Right atrium auricular region (tissue), 2 donors: Measurements from ENCODE around the gene LDLRAD3. TPM values are rescaled to one million over a fixed set of nuclear protein-coding genes. Genes with fewer than 3 reads are reported as not detected.

Experiments used
- DNase-seq: peaks from one replicate; pipeline ENCODE4 v3.0.0-alpha.2; 2019; ENCODE audit warnings: low spot score
- H3K27ac ChIP-seq, 2 donors: fragments of 200-600 bp; sonication (generic); 1 replicate in 1 of 2; 2 replicates in 1 of 2; pipeline ENCODE4 v1.5.1; 2016 to 2019
- H3K27me3 ChIP-seq, 2 donors: fragments of 200-600 bp; sonication (generic); one replicate each; pipeline versions ENCODE4 v1.5.1 to v1.6.0; 2017 to 2019
- H3K36me3 ChIP-seq: fragments of 200-600 bp; sonication (generic); one replicate; pipeline ENCODE4 v1.5.1; 2016
- H3K4me1 ChIP-seq, 2 donors: fragments of 200-600 bp; sonication (generic); one replicate each; pipeline versions ENCODE4 v1.5.1 to v1.6.0; 2017 to 2019
- H3K4me3 ChIP-seq, 2 donors: fragments of 200-600 bp; sonication (generic); 1 replicate in 1 of 2; 2 replicates in 1 of 2; pipeline ENCODE4 v1.5.1; 2017 to 2019; ENCODE audit warnings: mild to moderate bottlenecking in 1 of 2, moderate library complexity in 1 of 2
- H3K9me3 ChIP-seq, 2 donors: fragments of 200-600 bp; sonication (generic); one replicate each; pipeline ENCODE4 v1.5.1; 2019
- total RNA-seq, 2 donors: library from RNA; depleted of rRNA; stranded (reverse); fragments of >200 nt; gene quantifications; one replicate each; pipeline ENCODE4 v1.1.0, GENCODE V29; 2016
- TF ChIP-seq, protein P1 (sequence below), 2 donors: fragments of 200-600 bp; sonication (generic); IDR thresholded peaks; one replicate each; pipeline ENCODE4 v1.5.1; 2019; ENCODE audit warnings: antibody characterized with exemption in 2 of 2

LDLRAD3 gene
- total RNA-seq, 2 donors from 2014 or later: 3.6 to 7.0 TPM

DNA sequence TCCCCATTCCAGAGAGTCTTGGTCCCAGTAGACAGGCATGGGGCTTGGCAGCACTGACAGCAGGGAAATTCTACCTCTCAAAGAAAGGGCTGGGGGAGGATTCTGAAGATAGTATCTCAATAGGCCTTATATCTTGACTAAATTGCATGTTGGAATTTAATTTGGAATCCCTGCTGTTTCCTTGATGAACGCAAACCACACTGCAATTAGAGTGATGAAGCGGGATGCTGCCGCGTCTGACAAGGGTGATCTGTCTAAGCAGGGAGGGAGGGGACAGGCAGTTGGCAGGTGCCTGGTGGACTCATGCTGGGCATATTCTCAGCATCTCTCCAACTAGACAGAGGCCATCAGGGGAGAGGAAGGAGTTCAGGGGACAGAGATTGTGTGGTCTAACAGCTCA lies 296.9 kb downstream of the LDLRAD3 start:
- H3K4me3 ChIP-seq: no peak overlapping the region
- TF ChIP-seq, protein P1, sequence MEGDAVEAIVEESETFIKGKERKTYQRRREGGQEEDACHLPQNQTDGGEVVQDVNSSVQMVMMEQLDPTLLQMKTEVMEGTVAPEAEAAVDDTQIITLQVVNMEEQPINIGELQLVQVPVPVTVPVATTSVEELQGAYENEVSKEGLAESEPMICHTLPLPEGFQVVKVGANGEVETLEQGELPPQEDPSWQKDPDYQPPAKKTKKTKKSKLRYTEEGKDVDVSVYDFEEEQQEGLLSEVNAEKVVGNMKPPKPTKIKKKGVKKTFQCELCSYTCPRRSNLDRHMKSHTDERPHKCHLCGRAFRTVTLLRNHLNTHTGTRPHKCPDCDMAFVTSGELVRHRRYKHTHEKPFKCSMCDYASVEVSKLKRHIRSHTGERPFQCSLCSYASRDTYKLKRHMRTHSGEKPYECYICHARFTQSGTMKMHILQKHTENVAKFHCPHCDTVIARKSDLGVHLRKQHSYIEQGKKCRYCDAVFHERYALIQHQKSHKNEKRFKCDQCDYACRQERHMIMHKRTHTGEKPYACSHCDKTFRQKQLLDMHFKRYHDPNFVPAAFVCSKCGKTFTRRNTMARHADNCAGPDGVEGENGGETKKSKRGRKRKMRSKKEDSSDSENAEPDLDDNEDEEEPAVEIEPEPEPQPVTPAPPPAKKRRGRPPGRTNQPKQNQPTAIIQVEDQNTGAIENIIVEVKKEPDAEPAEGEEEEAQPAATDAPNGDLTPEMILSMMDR (IDR thresholded peaks at IDR 0.05): no peak
- no peak overlapping the region for H3K27ac ChIP-seq
- H3K27me3 ChIP-seq: no peaks in the 10 kb centered on the region
- H3K4me1 ChIP-seq: no peaks in the 10 kb centered on the region
- H3K36me3 ChIP-seq: no peaks in the 10 kb centered on the region
- no peaks in the 10 kb centered on the region for H3K9me3 ChIP-seq
- no peak for DNase-seq

DNA sequence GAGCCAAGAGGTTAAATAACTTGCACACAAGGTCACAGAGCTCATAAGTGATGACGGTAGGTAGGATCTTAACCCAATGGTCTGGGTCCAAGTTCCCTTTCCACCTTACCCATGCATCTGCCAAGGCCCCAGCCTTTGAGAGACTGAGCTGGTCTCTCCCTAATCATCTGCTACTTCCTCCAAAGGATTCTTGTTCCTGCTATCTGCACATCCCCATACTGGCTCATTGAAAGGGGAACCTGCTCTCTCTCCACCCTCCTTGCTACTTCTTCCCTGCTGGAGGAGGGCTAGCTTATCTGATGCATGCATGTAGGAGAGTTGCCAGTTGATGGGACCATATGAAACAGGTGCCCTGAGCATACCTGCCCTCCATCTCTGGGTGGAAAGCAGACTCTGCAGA lies 297.6 kb downstream of the LDLRAD3 start:
- DNase-seq: no peak
- Histone ChIP-seq H3K27me3 (no peaks in the 10 kb centered on the region), H3K9me3 (no peaks in the 10 kb centered on the region), H3K4me1 (no peaks in the 10 kb centered on the region), H3K4me3 (no peak overlapping the region), H3K36me3 (no peaks in the 10 kb centered on the region), H3K27ac (no peak overlapping the region)
- TF ChIP-seq, protein P1 (IDR thresholded peaks at IDR 0.05): no peak

DNA sequence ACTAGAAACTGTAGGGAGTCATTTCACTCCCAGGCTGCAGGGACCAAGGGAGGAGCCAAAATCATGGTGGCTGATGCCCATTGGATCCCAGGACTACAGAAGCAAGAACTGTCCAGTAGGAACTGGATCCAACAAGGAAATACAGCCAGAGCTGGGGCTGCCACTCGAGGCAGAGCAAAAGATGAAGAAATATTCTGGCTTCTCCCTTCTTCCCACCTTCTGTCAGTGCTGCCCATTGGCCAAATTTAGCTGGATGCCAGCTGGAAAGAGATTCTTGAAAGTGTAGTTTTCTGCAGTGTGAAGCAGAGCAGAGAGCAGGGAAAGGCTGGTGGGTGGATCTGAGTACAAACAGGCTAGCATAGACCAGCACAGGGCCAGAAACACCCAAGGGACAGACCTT lies 299.8 kb downstream of the LDLRAD3 start:
- Histone ChIP-seq H3K27me3 (no peaks in the 10 kb centered on the region), H3K4me1 (no peaks in the 10 kb centered on the region), H3K36me3 (no peaks in the 10 kb centered on the region), H3K27ac (no peak overlapping the region), H3K9me3 (no peaks in the 10 kb centered on the region), H3K4me3 (no peak overlapping the region)
- no peak for DNase-seq
- TF ChIP-seq, protein P1 (IDR thresholded peaks at IDR 0.05): no peak

DNA sequence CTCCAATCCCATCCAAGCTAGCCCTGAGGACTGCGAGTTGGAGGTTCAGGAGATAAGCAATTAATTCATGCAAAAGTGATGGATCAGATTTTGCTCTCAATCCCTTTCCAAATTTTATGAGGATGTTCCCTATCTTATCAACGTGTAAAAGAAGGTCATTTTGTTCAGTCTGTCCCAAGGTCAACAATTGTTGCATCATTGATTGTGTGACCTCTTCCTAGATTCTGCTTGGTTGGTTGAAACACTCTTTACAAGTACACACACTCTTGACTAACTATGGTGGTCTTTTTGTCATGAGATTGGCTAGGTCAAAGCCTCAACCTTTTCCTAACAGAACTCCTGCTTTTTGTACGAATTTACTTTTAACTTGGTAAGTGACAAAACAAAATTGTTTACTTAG lies 303.6 kb downstream of the LDLRAD3 start:
- no peaks in the 10 kb centered on the region for H3K36me3 ChIP-seq
- no peaks in the 10 kb centered on the region for H3K4me1 ChIP-seq
- no peak overlapping the region for H3K4me3 ChIP-seq
- no peak overlapping the region for H3K27ac ChIP-seq
- no peak for DNase-seq
- TF ChIP-seq, protein P1 (IDR thresholded peaks at IDR 0.05): no peak
- no peaks in the 10 kb centered on the region for H3K27me3 ChIP-seq
- peaks cover 3 to 6% of the 10 kb centered on the region in 2 donors for H3K9me3 ChIP-seq

DNA sequence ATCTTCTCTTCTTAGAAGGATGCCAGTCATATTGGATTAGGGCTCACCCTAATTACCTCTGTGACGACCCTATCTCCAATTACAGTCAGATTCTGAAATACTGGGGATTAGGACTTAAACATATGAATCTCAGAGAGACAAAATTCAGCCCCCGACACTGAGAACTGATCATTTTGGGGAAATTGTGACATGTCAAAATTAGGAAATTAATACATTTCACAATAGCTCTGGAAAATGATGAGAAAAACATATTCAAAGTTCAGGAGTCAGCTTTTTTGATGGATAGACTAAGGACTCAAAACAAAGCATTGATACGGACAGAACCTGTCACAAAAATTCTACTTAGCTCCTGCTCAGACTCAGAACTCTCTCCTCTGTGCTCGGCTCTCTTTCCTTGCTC lies 304.6 kb downstream of the LDLRAD3 start:
- Histone ChIP-seq H3K27ac (no peak overlapping the region), H3K9me3 (peaks cover 3 to 6% of the 10 kb centered on the region in 2 donors), H3K36me3 (no peaks in the 10 kb centered on the region), H3K4me1 (no peaks in the 10 kb centered on the region), H3K27me3 (no peaks in the 10 kb centered on the region), H3K4me3 (no peak overlapping the region)
- no peak for DNase-seq
- TF ChIP-seq, protein P1 (IDR thresholded peaks at IDR 0.05): no peak

DNA sequence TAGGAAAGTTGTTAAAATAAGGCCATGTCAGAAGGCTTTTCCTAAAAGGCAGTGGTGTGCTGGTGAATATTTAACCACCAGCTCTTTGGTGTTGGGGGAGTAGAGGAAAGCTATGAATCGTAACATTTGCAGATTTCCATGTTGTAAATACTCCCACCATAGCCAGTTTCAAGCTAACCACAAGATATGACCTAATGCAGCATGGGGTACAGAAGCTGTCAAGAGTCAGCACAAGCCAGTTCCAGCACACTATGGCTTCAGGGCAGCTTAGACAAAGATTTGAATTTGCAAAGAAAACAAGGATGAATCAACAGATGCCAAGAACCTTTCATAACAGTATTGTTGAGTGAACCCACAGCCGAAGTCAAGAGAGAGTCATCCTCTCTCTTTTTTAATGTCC lies 305.4 kb downstream of the LDLRAD3 start:
- peaks cover 3 to 6% of the 10 kb centered on the region in 2 donors for H3K9me3 ChIP-seq
- no peaks in the 10 kb centered on the region for H3K4me1 ChIP-seq
- TF ChIP-seq, protein P1 (IDR thresholded peaks at IDR 0.05): no peak
- H3K4me3 ChIP-seq: no peak overlapping the region
- no peak for DNase-seq
- H3K27me3 ChIP-seq: no peaks in the 10 kb centered on the region
- no peak overlapping the region for H3K27ac ChIP-seq
- H3K36me3 ChIP-seq: no peaks in the 10 kb centered on the region
